Rectal smooth muscle tissue (tissue), 1 donor: Measurements from ENCODE around the gene DPYSL3.

Source experiments
- H3K27ac ChIP-seq: one replicate; pipeline ENCODE4 v1.7.0; 2013; ENCODE audit warnings: low read depth, low read length, inconsistent platforms
- H3K27me3 ChIP-seq: one replicate; pipeline ENCODE4 v1.7.0; 2013; ENCODE audit warnings: low read length; ENCODE audit not compliant: control insufficient read depth, insufficient read depth
- H3K36me3 ChIP-seq: one replicate; pipeline ENCODE4 v1.7.0; 2013; ENCODE audit warnings: low read length; ENCODE audit not compliant: control insufficient read depth, insufficient read depth
- H3K4me1 ChIP-seq: one replicate; pipeline ENCODE4 v1.7.0; 2013; ENCODE audit warnings: low read length; ENCODE audit not compliant: control insufficient read depth, insufficient read depth
- H3K4me3 ChIP-seq: one replicate; pipeline ENCODE4 v1.7.0; 2013; ENCODE audit warnings: low read length
- H3K9ac ChIP-seq: one replicate; pipeline ENCODE4 v1.7.0; 2013; ENCODE audit warnings: low read length

DPYSL3 gene

GRCh38 chr5:147508711-147509040, 1.2 kb downstream of the DPYSL3 start:
- H3K4me1 ChIP-seq = peaks cover 21% of the 10 kb centered on the region
- no peaks in the 10 kb centered on the region for H3K27me3 ChIP-seq
- peak overlapping the region; percentile 91 for H3K27ac ChIP-seq
- peak overlapping the region; percentile 97 for H3K4me3 ChIP-seq
- no peak overlapping the region for H3K9ac ChIP-seq
- no peaks in the 10 kb centered on the region for H3K36me3 ChIP-seq

- H3K27ac ChIP-seq = peak overlapping the region; percentile 91
Observed at GRCh38 chr5:147507480-147508126, 2.3 kb downstream of the DPYSL3 start.

GRCh38 chr5:147504535-147504934, 5.3 kb downstream of the DPYSL3 start:
- H3K27ac ChIP-seq = peak overlapping the region; percentile 64
- H3K36me3 ChIP-seq = no peaks in the 10 kb centered on the region
- H3K4me3 ChIP-seq = no peak overlapping the region
- H3K27me3 ChIP-seq = no peaks in the 10 kb centered on the region
- peaks cover 14% of the 10 kb centered on the region for H3K4me1 ChIP-seq
- H3K9ac ChIP-seq = no peak overlapping the region

More at GRCh38 chr5:147507480-147508126, 2.3 kb downstream of the DPYSL3 start:
- peaks cover 22% of the 10 kb centered on the region for H3K4me1 ChIP-seq
- H3K27me3 ChIP-seq = no peaks in the 10 kb centered on the region
- no peak overlapping the region for H3K9ac ChIP-seq
- H3K4me3 ChIP-seq = peak overlapping the region; percentile 97
- H3K36me3 ChIP-seq = no peaks in the 10 kb centered on the region

- no peak overlapping the region for H3K4me3 ChIP-seq
- H3K36me3 ChIP-seq = no peaks in the 10 kb centered on the region
- H3K27ac ChIP-seq = peak overlapping the region; percentile 64
- no peak overlapping the region for H3K9ac ChIP-seq
- peaks cover 14% of the 10 kb centered on the region for H3K4me1 ChIP-seq
- no peaks in the 10 kb centered on the region for H3K27me3 ChIP-seq
Observed at GRCh38 chr5:147504011-147504410, 5.9 kb downstream of the DPYSL3 start.

GRCh38 chr5:147490989-147491388, 18.9 kb downstream of the DPYSL3 start:
- H3K27ac ChIP-seq = peak overlapping the region; percentile 39
- no peaks in the 10 kb centered on the region for H3K36me3 ChIP-seq
- H3K4me3 ChIP-seq = no peak overlapping the region
- no peak overlapping the region for H3K9ac ChIP-seq
- H3K4me1 ChIP-seq = peaks cover 6% of the 10 kb centered on the region
- no peaks in the 10 kb centered on the region for H3K27me3 ChIP-seq

GRCh38 chr5:147487031-147487750, 22.7 kb downstream of the DPYSL3 start:
- H3K4me1 ChIP-seq = peaks cover 30% of the 10 kb centered on the region
- H3K36me3 ChIP-seq = no peaks in the 10 kb centered on the region
- H3K27me3 ChIP-seq = no peaks in the 10 kb centered on the region
- H3K27ac ChIP-seq = no peak overlapping the region
- H3K9ac ChIP-seq = no peak overlapping the region
- H3K4me3 ChIP-seq = no peak overlapping the region

- H3K4me1 ChIP-seq = peaks cover 35% of the 10 kb centered on the region
- no peaks in the 10 kb centered on the region for H3K36me3 ChIP-seq
- H3K4me3 ChIP-seq = no peak overlapping the region
- H3K27ac ChIP-seq = peak overlapping the region; percentile 27
- H3K27me3 ChIP-seq = no peaks in the 10 kb centered on the region
- H3K9ac ChIP-seq = no peak overlapping the region
Observed at GRCh38 chr5:147485814-147486213, 24.1 kb downstream of the DPYSL3 start.

- Histone ChIP-seq H3K36me3 (no peaks in the 10 kb centered on the region), H3K27ac (peak overlapping the region; percentile 59), H3K27me3 (no peaks in the 10 kb centered on the region), H3K4me1 (peaks cover 35% of the 10 kb centered on the region), H3K4me3 (no peak overlapping the region), H3K9ac (no peak overlapping the region)
Observed at GRCh38 chr5:147485046-147485445, 24.8 kb downstream of the DPYSL3 start.

GRCh38 chr5:147484708-147485020, 25.2 kb downstream of the DPYSL3 start:
- H3K4me1 ChIP-seq = peaks cover 35% of the 10 kb centered on the region
- no peak overlapping the region for H3K4me3 ChIP-seq
- H3K36me3 ChIP-seq = no peaks in the 10 kb centered on the region
- H3K27me3 ChIP-seq = no peaks in the 10 kb centered on the region
- H3K27ac ChIP-seq = peak overlapping the region; percentile 59
- no peak overlapping the region for H3K9ac ChIP-seq

GRCh38 chr5:147483961-147484707, 25.7 kb downstream of the DPYSL3 start:
- no peak overlapping the region for H3K4me3 ChIP-seq
- H3K36me3 ChIP-seq = no peaks in the 10 kb centered on the region
- H3K27me3 ChIP-seq = no peaks in the 10 kb centered on the region
- H3K4me1 ChIP-seq = peaks cover 39% of the 10 kb centered on the region
- H3K9ac ChIP-seq = no peak overlapping the region
- H3K27ac ChIP-seq = peak overlapping the region; percentile 59

- H3K9ac ChIP-seq = no peak overlapping the region
- H3K4me1 ChIP-seq = peaks cover 42% of the 10 kb centered on the region
- no peak overlapping the region for H3K4me3 ChIP-seq
- H3K27me3 ChIP-seq = no peaks in the 10 kb centered on the region
- H3K36me3 ChIP-seq = no peaks in the 10 kb centered on the region
- peak overlapping the region; percentile 59 for H3K27ac ChIP-seq
Observed at GRCh38 chr5:147483188-147483790, 26.6 kb downstream of the DPYSL3 start.

GRCh38 chr5:147482706-147483180, 27.1 kb downstream of the DPYSL3 start:
- Histone ChIP-seq H3K27ac (peak overlapping the region; percentile 59), H3K4me1 (peaks cover 42% of the 10 kb centered on the region), H3K4me3 (no peak overlapping the region), H3K9ac (no peak overlapping the region), H3K27me3 (no peaks in the 10 kb centered on the region), H3K36me3 (no peaks in the 10 kb centered on the region)
